Dedifferentiated amniotic fluid mesenchymal stem cell (primary cell): ENCODE results near the gene CCDC127.
"Not testable (repeated sequence)": the region's sequence is repeated elsewhere in the genome, so short reads cannot be mapped to it uniquely, and the experiment has no call there.

Source experiments
- DNase-seq: peaks from one replicate; pipeline ENCODE4 v3.0.0-alpha.2; 2016; ENCODE audit errors: extremely low spot score

Gene CCDC127

GRCh38 chr5:217494-218456 lies at the start of gene CCDC127, which contains the start of gene SDHA:
Gene CCDC127, minus strand, starts transcription at chr5:218153. Its CDS starts 1,304 bp downstream, at chr5:216849.
Gene SDHA, plus strand, starts transcription at chr5:218320. Its CDS starts 36 bp downstream, at chr5:218356.
- peak; percentile 86 for DNase-seq

GRCh38 chr5:267716-268115 lies 49.8 kb upstream of the CCDC127 start:
- DNase-seq = no peak

GRCh38 chr5:266311-267026 lies 48.5 kb upstream of the CCDC127 start:
- not testable (repeated sequence) for DNase-seq

GRCh38 chr5:264338-264737 lies 46.4 kb upstream of the CCDC127 start:
- no peak for DNase-seq

- peak; percentile 95 for DNase-seq
Measured at GRCh38 chr5:263275-263974, 45.5 kb upstream of the CCDC127 start.

- DNase-seq = no peak
Measured at GRCh38 chr5:257148-257547, 39.2 kb upstream of the CCDC127 start.

- DNase-seq = not testable (repeated sequence)
Measured at GRCh38 chr5:256347-256746, 38.4 kb upstream of the CCDC127 start.

GRCh38 chr5:255116-255515 lies 37.2 kb upstream of the CCDC127 start:
- DNase-seq = not testable (repeated sequence)

- DNase-seq = not testable (repeated sequence)
Measured at GRCh38 chr5:254322-254721, 36.4 kb upstream of the CCDC127 start.

GRCh38 chr5:252546-252945 lies 34.6 kb upstream of the CCDC127 start:
- no peak for DNase-seq

GRCh38 chr5:251975-252374 lies 34.0 kb upstream of the CCDC127 start:
- DNase-seq = not testable (repeated sequence)

GRCh38 chr5:251538-251937 lies 33.6 kb upstream of the CCDC127 start:
- DNase-seq = not testable (repeated sequence)

GRCh38 chr5:251016-251415 lies 33.1 kb upstream of the CCDC127 start:
- DNase-seq = not testable (repeated sequence)

GRCh38 chr5:250396-250795 lies 32.4 kb upstream of the CCDC127 start:
- DNase-seq = not testable (repeated sequence)

GRCh38 chr5:245717-246116 lies 27.8 kb upstream of the CCDC127 start:
- not testable (repeated sequence) for DNase-seq

- DNase-seq = not testable (repeated sequence)
Measured at GRCh38 chr5:243683-244367, 25.9 kb upstream of the CCDC127 start.

- not testable (repeated sequence) for DNase-seq
Measured at GRCh38 chr5:241045-241669, 23.2 kb upstream of the CCDC127 start.

- not testable (repeated sequence) for DNase-seq
Measured at GRCh38 chr5:240550-240949, 22.6 kb upstream of the CCDC127 start.

GRCh38 chr5:237931-238330 lies 20.0 kb upstream of the CCDC127 start:
- not testable (repeated sequence) for DNase-seq

GRCh38 chr5:235527-235926 lies 17.6 kb upstream of the CCDC127 start:
- not testable (repeated sequence) for DNase-seq

- DNase-seq = no peak
Measured at GRCh38 chr5:234450-234849, 16.5 kb upstream of the CCDC127 start.
